ENCODE results near the gene CLCC1. TPM values are rescaled to one million over a fixed set of nuclear protein-coding genes. Genes with fewer than 3 reads are reported as not detected.
"Not testable (repeated sequence)": the region's sequence is repeated elsewhere in the genome, so short reads cannot be mapped to it uniquely, and the experiment has no call there.

The CLCC1 gene
- total RNA-seq, 3 donors from 2014 or later, result 29.5 to 31.8 (median 29.7) TPM

DNA sequence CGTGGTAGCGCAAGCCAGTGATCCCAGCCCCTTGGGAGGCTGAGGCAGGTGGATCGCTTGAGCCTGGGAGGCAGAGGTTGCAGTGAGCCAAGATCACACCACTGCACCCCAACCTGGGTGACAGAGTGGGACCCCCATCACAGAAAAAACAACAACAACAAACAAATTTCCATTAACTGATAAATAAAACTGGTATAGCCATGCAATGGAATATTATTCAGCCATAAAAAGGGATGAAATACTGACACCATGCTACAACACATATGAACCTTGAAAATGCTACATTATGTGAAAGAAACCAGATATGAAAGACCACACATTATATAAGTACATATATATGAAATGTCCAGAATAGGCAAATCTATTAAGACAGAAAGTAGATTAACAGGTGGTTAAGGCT lies 12.0 kb downstream of the CLCC1 start:
- Histone ChIP-seq H3K4me3 (no peak overlapping the region), H3K9me3 (no peaks in the 10 kb centered on the region), H3K27ac (no peak overlapping the region), H3K4me1 (no peaks in the 10 kb centered on the region), H3K36me3 (no peaks in the 10 kb centered on the region), H3K27me3 (no peaks in the 10 kb centered on the region)
- DNase-seq (ENCODE audit: low spot score in 2 of 2), result no peak
- TF ChIP-seq, protein P1, sequence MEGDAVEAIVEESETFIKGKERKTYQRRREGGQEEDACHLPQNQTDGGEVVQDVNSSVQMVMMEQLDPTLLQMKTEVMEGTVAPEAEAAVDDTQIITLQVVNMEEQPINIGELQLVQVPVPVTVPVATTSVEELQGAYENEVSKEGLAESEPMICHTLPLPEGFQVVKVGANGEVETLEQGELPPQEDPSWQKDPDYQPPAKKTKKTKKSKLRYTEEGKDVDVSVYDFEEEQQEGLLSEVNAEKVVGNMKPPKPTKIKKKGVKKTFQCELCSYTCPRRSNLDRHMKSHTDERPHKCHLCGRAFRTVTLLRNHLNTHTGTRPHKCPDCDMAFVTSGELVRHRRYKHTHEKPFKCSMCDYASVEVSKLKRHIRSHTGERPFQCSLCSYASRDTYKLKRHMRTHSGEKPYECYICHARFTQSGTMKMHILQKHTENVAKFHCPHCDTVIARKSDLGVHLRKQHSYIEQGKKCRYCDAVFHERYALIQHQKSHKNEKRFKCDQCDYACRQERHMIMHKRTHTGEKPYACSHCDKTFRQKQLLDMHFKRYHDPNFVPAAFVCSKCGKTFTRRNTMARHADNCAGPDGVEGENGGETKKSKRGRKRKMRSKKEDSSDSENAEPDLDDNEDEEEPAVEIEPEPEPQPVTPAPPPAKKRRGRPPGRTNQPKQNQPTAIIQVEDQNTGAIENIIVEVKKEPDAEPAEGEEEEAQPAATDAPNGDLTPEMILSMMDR (IDR thresholded peaks at IDR 0.05), result no peak
- TF ChIP-seq POLR2AphosphoS5 (IDR thresholded peaks at IDR 0.05) (no peak), POLR2A (IDR thresholded peaks at IDR 0.05) (no peak)
- intact Hi-C loops (cut with DNase I; ENCODE audit: low total_unique reads), result no loop called here

DNA sequence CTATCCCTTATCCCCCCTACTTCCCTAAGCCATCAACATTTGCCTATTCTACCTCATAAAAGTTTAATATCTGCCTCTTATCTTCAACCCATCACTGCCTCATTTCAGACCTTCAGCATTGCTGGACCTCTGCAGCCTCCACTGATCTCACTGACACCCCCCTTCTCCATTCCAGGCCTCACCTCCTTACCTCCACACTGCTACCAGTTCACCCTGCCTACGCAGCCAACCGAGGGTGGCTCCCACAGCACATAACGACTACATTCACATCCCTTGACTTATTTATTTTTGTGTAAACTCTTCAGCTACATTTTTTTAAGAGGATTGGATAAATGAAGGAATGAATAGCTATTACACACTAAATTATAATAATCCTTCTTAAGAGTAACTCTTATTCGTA lies 14.2 kb downstream of the CLCC1 start:
- intact Hi-C loops (cut with DNase I; ENCODE audit: low total_unique reads), result loop anchor here (5.0 kb wide), 1 partner anchor 1153 kb away; no protein-coding TSS in a partner anchor
- Histone ChIP-seq H3K4me1 (no peaks in the 10 kb centered on the region), H3K27me3 (no peaks in the 10 kb centered on the region), H3K9me3 (no peaks in the 10 kb centered on the region), H3K27ac (peak overlapping the region in 1 of 2 donors; percentile 56), H3K36me3 (no peaks in the 10 kb centered on the region), H3K4me3 (no peak overlapping the region)
- TF ChIP-seq POLR2A (IDR thresholded peaks at IDR 0.05) (no peak), POLR2AphosphoS5 (IDR thresholded peaks at IDR 0.05) (no peak)
- TF ChIP-seq, protein P1 (IDR thresholded peaks at IDR 0.05), result no peak
- DNase-seq (ENCODE audit: low spot score in 2 of 2), result no peak

DNA sequence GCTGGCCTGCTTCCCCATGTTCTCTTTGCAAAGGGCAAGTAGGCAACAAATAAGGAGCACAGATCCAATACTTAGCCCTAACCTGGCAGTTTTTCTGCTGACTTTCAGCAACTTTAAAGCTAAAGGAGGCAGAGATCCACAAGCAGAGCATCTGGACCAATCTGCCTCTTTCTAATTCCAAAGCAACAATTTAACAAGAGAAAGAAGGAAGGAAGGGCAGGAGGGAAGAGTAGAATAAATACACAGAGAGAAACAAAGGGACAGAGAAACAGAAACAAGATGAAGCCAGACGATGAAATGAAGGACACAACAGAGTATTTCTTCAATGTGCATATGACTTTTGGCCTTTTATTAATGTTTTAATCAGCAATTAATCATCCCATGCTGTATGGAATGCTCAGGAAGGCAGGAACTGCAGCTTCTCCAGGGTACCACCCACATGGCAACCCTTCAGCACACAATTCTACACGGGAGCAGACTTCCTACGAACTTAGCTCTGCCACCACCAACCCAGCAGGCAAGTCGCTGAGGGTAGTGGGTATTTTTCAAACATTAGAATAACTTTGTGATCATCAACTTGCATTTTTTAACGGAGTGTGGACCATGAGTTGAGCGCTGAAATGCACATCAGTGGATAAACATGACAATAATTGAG lies 15.3 kb downstream of the CLCC1 start:
- H3K36me3 ChIP-seq, result no peaks in the 10 kb centered on the region
- peak overlapping the region; percentile 33 to 56 for H3K27ac ChIP-seq
- H3K4me3 ChIP-seq, result peak overlapping the region in 2 of 3 donors; percentile 20 to 30
- no peaks in the 10 kb centered on the region for H3K4me1 ChIP-seq
- DNase-seq (ENCODE audit: low spot score in 2 of 2), result no peak
- no peaks in the 10 kb centered on the region for H3K9me3 ChIP-seq
- intact Hi-C loops (cut with DNase I; ENCODE audit: low total_unique reads), result loop anchor here (5.0 kb wide), 1 partner anchor 1154 kb away; no protein-coding TSS in a partner anchor
- no peaks in the 10 kb centered on the region for H3K27me3 ChIP-seq
- TF ChIP-seq POLR2AphosphoS5 (IDR thresholded peaks at IDR 0.05), result no peak
- TF ChIP-seq, protein P1 (IDR thresholded peaks at IDR 0.05), result no peak

DNA sequence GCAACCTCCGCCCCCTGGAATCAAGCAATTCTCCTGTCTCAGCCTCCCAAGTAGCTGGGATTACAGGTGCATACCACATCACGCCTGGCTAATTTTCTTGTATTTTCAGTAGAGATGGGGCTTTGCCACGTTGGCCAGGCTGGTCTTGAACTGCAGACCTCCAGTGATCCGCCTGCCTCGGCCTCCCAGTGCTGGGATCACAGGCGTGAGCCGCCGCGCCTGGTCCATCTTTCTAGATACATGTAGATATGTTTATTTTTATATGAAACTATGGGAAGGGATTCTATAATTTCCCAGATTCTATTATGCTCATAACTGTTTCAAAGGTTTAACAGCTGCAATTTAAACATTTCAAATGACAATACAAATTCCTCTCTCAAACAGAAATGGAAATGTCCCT lies 27.1 kb downstream of the CLCC1 start:
- Histone ChIP-seq H3K4me3 (no peak overlapping the region), H3K4me1 (no peaks in the 10 kb centered on the region), H3K9me3 (no peaks in the 10 kb centered on the region), H3K27ac (no peak overlapping the region), H3K36me3 (peaks cover 20% of the 10 kb centered on the region), H3K27me3 (no peaks in the 10 kb centered on the region)
- TF ChIP-seq POLR2AphosphoS5 (IDR thresholded peaks at IDR 0.05) (no peak), POLR2A (IDR thresholded peaks at IDR 0.05) (no peak)
- TF ChIP-seq, protein P1 (IDR thresholded peaks at IDR 0.05), result no peak
- intact Hi-C loops (cut with DNase I; ENCODE audit: low total_unique reads), result no loop called here
- DNase-seq (ENCODE audit: low spot score in 2 of 2), result no peak

DNA sequence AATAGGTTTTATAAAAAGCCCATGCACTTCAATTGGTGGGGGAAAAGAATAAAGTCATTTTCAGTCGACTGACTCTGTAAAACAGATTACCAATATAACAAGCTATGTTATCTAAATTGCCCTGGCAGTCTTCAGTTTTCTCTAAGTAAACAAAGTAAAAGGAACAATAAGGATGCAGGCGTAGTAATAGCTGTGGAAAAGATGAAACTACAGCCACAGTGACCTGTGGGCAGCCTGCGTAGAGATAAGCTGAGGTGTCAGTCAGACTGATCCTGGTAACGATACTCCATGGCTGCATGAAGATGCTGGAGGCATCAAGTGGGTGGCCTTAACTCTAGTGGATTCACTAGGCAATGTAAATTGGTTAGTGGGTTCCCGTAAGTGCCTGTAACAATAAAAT lies 29.3 kb downstream of the CLCC1 start:
- no peaks in the 10 kb centered on the region for H3K4me1 ChIP-seq
- no peak overlapping the region for H3K4me3 ChIP-seq
- no peak for TF ChIP-seq POLR2AphosphoS5 (IDR thresholded peaks at IDR 0.05)
- TF ChIP-seq POLR2A (IDR thresholded peaks at IDR 0.05), result no peak
- TF ChIP-seq, protein P1 (IDR thresholded peaks at IDR 0.05), result no peak
- no peak overlapping the region for H3K27ac ChIP-seq
- H3K36me3 ChIP-seq, result peaks cover 25% of the 10 kb centered on the region
- H3K9me3 ChIP-seq, result no peaks in the 10 kb centered on the region
- intact Hi-C loops (cut with DNase I; ENCODE audit: low total_unique reads), result no loop called here
- DNase-seq (ENCODE audit: low spot score in 2 of 2), result no peak
- H3K27me3 ChIP-seq, result no peaks in the 10 kb centered on the region

DNA sequence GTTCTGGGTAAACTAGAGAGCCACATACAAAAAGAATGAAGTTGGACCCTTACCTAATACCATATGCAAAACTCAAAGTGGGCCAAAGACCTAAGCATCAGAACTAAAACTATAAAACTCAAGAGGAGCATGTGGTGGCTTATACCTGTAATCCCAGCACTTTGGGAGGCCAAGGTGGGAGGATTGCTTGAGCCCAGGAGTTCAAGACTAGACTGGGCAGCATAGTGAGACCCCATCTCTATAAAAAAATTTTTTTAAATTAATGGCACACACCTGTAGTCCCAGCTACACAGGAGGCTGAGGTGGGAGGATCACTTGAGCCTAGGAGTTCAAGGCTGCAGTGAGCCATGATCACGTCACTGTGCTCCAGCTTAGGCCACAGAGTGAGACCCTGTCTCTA lies 35.7 kb downstream of the CLCC1 start:
- H3K27ac ChIP-seq; H3K36me3 ChIP-seq; H3K9me3 ChIP-seq; H3K4me1 ChIP-seq; DNase-seq (ENCODE audit: low spot score in 2 of 2); intact Hi-C loops (cut with DNase I; ENCODE audit: low total_unique reads); H3K27me3 ChIP-seq; H3K4me3 ChIP-seq: not testable (repeated sequence)
